Measurements from ENCODE around the gene NPR3. TPM values are rescaled to one million over a fixed set of nuclear protein-coding genes. Genes with fewer than 3 reads are reported as not detected.

The NPR3 gene
- total RNA-seq, 1 experiment from 2014 or later: not detected

GRCh38 chr5:32668552-32668951, 42.6 kb upstream of the NPR3 start:
- Histone ChIP-seq H4K91ac (ENCODE audit: insufficient read length, low read depth, low read length) (no peak overlapping the region), H3T11ph (ENCODE audit: low read length) (no peak overlapping the region), H3K27ac (ENCODE audit: insufficient read length, low read depth, low read length) (no peak overlapping the region), H2BK12ac (ENCODE audit: insufficient read length, low read depth, low read length) (no peak overlapping the region), H3K23me2 (ENCODE audit: insufficient read length, low read depth, low read length, poor library complexity, severe bottlenecking) (no peaks in the 10 kb centered on the region), H3K79me1 (ENCODE audit: insufficient read depth, low read depth, low read length, poor library complexity, severe bottlenecking) (no peaks in the 10 kb centered on the region), H3K23ac (ENCODE audit: insufficient read length, low read depth, low read length) (no peak overlapping the region), H2BK120ac (ENCODE audit: low read depth, low read length, poor library complexity, severe bottlenecking) (no peak overlapping the region), H3K4me1 (ENCODE audit: insufficient read depth, low read length) (no peaks in the 10 kb centered on the region), H2BK5ac (ENCODE audit: insufficient read length, low read length) (no peak overlapping the region), H4K20me1 (ENCODE audit: control insufficient read depth, insufficient read depth, insufficient read length) (no peaks in the 10 kb centered on the region), H3K27me3 (ENCODE audit: insufficient read depth, low read length) (no peaks in the 10 kb centered on the region), H3K9ac (ENCODE audit: extremely low read depth, insufficient read length, low read length) (no peak overlapping the region), H2BK20ac (ENCODE audit: low read depth, low read length, poor library complexity, severe bottlenecking) (no peak overlapping the region), H3K4me2 (ENCODE audit: insufficient read depth, insufficient read length, low read length) (no peak overlapping the region), H4K5ac (ENCODE audit: insufficient read length, low read depth, low read length) (no peak overlapping the region), H2BK15ac (ENCODE audit: low read depth, low read length) (no peak overlapping the region), H3K56ac (ENCODE audit: insufficient read length, low read depth, low read length) (no peak overlapping the region), H3K79me2 (ENCODE audit: insufficient read depth, low read length) (no peaks in the 10 kb centered on the region), H4K8ac (replicated peaks; ENCODE audit: insufficient read length, low read depth, low read length) (no peak overlapping the region), H3K4ac (ENCODE audit: low read depth, low read length) (no peak overlapping the region), H3K14ac (ENCODE audit: insufficient read depth, low read length) (no peak overlapping the region), H3K18ac (ENCODE audit: insufficient read length, low read depth, low read length) (no peak overlapping the region), H2AK5ac (ENCODE audit: insufficient read length, low read length) (no peak overlapping the region), H3K9me3 (ENCODE audit: control insufficient read depth, low read depth, low read length) (peaks cover 15% of the 10 kb centered on the region), H2AFZ (ENCODE audit: low read length) (no peak overlapping the region)
- Mint-ChIP-seq H3K9me3 (peaks cover 28 to 31% of the 10 kb centered on the region in 2 experiments), H3K36me3 (ENCODE audit: insufficient read depth in 1 of 3, low read depth in 3 of 3) (peaks cover 13 to 17% (median 13%) of the 10 kb centered on the region in 3 experiments), H3K27me3 (ENCODE audit: low read depth) (no peaks in the 10 kb centered on the region; the same call in 1 of the 2 replicates), H3K27ac (no peak overlapping the region), H3K4me3 (no peak overlapping the region), H3K4me1 (peaks cover 0 to 3% of the 10 kb centered on the region in 2 experiments; a peak in 1 of 4 replicates)
- no peak for DNase-seq
- no CpG with 5 or more reads among the region's 11 CpGs for WGBS (ENCODE audit: extremely low coverage, insufficient read length, low lambda C conversion rate)
- no peak for TF ChIP-seq CTCF (conservative IDR thresholded peaks at IDR 0.05)

Data from H9 (cell line).